ENCODE results near the gene INPPL1. TPM values are rescaled to one million over a fixed set of nuclear protein-coding genes. Genes with fewer than 3 reads are reported as not detected.

The INPPL1 gene
- total RNA-seq, 1 donor from 2014 or later, result 490 TPM

DNA sequence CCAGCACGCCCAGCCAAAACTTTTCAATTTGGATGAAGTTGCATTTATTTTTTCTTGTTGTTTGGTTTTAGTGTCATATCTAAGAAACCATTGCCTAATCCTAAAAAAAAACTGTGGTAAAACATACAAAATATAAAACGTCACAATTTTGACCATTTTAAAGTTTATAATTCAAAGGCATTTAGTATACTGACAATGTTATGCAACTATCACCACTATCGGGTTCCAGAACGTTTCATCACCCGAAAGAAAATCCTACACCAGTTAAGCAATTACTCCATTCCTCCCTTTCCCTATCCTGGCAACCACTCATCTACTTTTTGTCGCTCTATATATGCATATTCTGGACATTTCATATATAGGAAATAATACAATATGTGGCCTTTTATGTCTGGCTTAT is 49.9 kb downstream of the INPPL1 start:
- no peak for DNase-seq (ENCODE audit: low read depth)

DNA sequence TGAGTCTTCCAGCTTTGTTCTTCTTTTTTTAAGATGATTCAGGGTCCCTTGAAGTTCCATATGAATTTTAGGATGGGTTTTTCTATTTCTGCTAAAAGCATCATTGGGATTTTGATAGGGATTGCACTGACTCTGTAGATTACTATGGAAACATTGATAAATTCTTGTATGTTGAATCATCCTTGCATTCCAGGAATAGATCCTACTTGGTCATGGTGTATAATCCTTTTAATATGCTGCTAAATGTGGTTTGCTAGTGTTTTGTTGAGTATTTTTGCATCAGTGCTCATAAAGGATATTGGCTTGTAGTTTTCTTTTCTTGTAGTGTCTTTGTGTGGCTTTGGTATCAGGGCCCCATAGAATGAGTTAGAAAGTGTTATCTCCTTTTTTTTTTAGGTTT is 54.3 kb downstream of the INPPL1 start:
- peak; percentile 17 for DNase-seq (ENCODE audit: low read depth)

DNA sequence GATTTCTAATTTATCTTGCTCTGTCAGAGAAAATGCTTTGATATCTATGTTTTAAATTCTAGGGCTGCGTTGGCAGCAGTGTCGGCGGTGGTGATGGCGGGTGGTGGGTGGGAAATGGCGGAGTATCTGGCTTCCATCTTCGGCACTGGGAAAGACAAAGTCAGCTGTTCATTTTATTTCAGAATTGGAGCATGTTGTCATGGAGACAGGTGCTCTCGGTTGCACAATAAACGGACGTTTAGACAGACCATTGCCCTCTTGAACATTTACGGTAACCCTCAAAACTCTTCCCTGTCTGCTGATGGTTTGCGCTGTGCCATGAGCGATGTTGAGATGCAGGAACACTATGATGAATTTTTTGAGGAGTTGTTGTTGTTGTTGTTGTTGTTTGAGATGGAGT is 55.5 kb downstream of the INPPL1 start:
- no peak for DNase-seq (ENCODE audit: low read depth)

DNA sequence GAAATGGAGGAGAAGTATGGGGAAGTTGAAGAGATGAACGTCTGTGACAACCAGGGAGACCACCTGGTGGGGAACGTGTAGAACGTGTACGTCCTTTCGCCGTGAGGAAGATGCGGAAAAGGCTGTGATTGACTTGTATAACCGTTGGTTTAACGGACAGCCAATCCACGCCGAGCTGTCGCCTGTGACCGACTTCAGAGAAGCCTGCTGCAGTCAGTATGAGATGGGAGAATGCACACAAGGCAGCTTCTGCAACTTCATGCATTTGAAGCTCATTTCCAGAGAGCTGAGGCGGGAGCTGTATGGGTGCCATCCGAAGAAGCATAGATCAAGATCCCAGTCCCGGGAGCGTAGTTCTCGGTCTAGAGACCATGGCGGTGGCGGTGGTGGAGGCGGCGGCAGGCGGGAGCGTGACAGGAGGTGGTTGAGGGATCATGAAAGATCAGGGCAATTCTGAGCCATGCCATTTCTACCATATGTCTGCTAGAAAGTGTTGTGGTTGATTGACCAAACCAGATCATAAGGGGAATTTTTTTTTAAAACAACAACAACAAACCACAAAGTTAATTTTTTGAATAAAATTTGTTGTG is 56.3 kb downstream of the INPPL1 start:
- no peak for DNase-seq (ENCODE audit: low read depth)

DNA sequence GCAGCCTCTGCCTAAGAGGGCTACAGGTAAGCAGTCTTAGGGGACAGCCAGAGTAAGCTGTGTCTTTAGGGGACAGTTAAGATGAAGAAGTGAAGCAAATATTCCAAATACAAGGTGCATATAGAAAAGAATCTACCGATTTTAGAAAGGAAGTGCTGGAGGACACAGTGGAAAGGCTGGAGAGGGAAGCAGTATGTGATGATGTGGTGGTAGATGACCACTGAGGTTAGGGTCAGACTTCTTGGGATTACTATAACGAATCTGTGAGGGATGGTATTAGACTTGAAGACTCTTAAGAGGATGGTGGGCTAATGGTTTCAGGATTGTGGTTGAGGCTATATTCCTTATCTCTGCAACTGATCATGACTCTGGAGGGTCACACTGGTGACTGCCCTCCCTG is 59.4 kb downstream of the INPPL1 start:
- no peak for DNase-seq (ENCODE audit: low read depth)

DNA sequence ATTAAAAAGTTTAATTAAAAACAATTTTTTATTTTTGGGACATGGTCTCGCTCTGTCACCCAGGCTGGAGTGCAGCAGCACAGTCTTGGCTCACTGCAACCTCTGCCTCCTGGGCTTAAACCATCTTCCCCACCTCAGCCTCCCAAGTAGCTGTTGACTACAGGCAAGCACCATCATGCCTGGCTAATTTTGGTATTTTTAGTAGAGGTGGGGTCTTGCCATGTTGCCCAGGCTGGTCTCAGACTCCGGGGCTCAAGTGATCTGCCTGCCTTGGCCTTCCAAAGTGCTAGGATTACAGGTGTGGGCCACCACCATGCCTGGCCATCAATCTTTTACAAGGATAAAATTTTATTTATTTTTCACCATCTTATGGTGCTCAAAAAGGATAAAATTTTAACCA is 62.7 kb downstream of the INPPL1 start:
- no peak for DNase-seq (ENCODE audit: low read depth)

Other genes starting within 250 kb of the INPPL1 start
- gene IL18BP, start 225.9 kb upstream of the INPPL1 start, total RNA-seq, result 2.4 and 4.1 TPM in 2 replicates
- 177 and 218 TPM in 2 replicates for gene NUMA1, start 144.2 kb upstream of the INPPL1 start, total RNA-seq
- 2.7 and 4.0 TPM in 2 replicates for gene LRRC51, start 143.9 kb upstream of the INPPL1 start, total RNA-seq
- 111 and 118 TPM in 2 replicates for gene LAMTOR1, start 121.5 kb upstream of the INPPL1 start, total RNA-seq
- not detected in 2 replicates for gene TOMT, start 118.8 kb upstream of the INPPL1 start, total RNA-seq
- gene ANAPC15, start 112.1 kb upstream of the INPPL1 start, total RNA-seq, result 23.1 and 25.3 TPM in 2 replicates
- gene FOLR3, start 89.0 kb upstream of the INPPL1 start, total RNA-seq, result not detected in 2 replicates
- gene FOLR1, start 32.6 kb upstream of the INPPL1 start, total RNA-seq, result 34.8 and 39.0 TPM in 2 replicates
- gene FOLR2, start 8.0 kb upstream of the INPPL1 start, total RNA-seq, result not detected in 2 replicates
- not detected in 2 replicates for gene PHOX2A, start 19.4 kb downstream of the INPPL1 start, total RNA-seq
- gene CLPB, start 209.8 kb downstream of the INPPL1 start, total RNA-seq, result 32.5 and 35.2 TPM in 2 replicates